Activated CD4-positive, alpha-beta T cell treated with anti-CD3 and anti-CD28 coated beads, Interleukin-2, amount 50 U/mL, for 1 hour (primary cell): Measurements from ENCODE around the gene OXTR.
"Not testable (repeated sequence)": the region's sequence is repeated elsewhere in the genome, so short reads cannot be mapped to it uniquely, and the experiment has no call there.

ENCODE experiments used
- DNase-seq: peaks from one replicate; pipeline ENCODE4 v3.0.0-alpha.2; 2020

OXTR gene

DNA sequence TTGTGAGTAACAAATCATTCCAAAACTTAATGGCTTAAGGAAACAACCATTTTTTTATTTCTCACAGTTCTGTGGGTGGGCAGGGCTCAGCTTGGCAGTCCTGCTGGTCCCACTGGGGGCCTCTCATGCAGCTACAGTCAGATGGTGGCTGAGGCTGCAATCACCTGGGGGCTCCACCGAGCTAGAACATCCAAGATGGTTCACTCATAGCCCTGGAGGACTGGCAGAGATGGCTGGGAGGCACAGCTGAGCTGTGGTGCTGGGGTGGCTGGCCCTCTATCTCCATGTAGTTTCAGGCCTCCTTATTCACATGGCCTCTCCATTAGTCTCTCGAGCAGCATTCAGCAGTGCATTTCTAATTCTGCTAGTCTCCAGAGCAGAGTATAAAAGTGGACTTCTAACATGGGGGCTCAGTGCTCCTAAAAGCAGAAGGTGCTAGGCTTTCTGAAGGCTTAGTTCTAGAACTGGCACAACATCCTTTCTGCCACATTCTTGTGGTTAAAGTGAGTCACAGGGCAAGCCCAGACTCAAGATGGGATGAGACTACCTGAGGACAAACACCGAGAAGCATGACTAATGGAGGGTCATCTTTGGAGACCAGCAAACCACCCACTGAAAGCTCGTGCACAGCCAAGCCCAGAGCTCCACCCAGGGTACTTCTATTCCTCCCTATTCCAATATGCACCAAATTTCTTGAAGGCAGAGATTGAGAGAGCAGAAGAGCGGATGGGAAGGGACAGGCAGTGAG is 29.5 kb downstream of the OXTR start:
- no peak for DNase-seq

DNA sequence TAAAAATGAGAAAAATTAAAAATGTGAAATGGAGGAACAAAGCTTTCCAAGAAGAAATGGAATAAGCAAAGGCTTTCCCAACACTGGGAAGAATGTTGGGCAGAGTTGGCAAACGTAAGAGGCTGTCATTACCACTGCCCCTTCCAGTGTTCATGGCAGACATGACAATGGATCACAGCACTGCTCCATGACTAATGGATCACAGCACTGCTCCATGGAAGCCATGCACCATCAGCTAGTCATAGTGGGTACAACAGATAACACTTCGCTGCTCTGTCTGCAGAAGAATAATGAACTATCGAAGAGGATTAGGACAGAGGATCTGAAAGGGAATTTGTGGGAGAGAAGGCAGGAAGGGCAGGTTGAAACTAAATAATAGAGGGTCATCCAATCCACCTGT is 30.8 kb downstream of the OXTR start:
- no peak for DNase-seq

GRCh38 chr3:8737823-8738222 is 31.6 kb downstream of the OXTR start:
- no peak for DNase-seq

DNA sequence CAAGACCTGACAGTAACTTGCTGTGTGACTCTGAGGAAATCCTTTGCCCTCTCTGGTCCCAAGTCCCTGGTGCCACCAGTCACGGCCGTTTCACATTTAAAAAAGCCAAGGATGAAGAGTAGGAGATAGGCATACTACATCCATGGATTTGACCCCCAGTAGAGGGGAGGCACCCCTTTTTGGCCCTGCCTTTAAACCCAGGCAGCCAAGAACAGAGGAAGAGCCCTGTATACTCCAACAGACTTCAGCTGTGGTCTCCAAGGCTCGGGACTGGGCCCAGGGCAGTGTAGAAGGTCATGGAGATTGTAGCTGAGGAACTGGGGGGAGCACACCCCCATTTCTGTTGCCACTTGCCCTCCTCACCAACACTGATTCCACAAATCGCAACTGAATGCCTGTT is 32.1 kb downstream of the OXTR start:
- DNase-seq = no peak

- DNase-seq = no peak
Observed at GRCh38 chr3:8736436-8736835, 33.0 kb downstream of the OXTR start.

DNA sequence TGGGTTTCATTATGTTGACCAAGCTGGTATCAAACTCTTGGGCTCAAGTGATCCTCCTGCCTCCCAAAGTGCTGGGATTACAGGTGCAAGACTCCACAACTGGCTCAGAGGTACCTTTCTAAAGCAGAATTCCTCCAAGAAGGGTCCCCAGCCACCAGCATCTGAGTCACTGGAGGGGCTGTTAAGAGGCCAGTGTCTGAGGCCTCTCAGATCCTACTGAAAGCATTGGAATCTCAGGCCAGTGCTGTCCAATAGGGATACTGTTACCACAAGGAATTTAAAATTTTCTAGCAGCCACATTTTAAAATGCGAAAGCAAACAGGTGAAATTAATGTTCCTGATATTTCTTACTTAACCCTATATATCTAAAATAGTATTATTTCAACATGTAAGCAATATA is 34.5 kb downstream of the OXTR start:
- no peak for DNase-seq

- DNase-seq = no peak
Observed at GRCh38 chr3:8734137-8734878, 35.1 kb downstream of the OXTR start.

DNA sequence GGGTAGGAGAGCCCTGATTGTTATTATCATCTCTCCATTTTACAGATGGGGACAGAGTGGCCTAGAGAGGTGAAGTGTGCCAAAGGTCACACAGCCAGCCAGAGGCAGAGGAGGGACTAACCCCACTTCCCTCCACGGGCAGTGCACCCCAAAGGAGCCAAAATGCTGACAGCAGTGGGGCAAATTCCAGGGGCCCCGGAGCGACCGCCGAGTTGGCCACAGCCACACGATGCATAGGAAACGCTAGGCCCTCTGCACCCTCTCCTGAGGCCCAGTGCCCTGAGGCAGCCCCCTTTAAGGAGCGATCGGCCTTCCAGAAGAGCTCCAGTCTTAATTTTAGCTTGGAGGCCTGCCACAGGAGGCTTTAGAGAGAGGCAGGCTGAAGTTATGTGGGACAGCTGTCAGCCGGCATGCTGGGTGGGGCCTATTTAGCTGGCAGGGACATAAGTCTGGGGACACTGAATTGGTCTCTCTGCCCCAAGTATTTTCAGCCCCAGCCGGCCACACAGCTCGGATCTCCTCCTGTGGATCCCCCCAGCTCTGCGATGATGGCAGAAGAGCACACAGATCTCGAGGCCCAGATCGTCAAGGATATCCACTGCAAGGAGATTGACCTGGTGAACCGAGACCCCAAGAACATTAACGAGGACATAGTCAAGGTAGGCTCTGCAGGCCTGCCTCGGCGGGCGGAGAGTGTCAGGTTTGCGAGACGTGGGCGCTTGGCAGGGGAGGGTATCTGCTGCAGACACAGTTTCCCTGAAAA is 35.9 kb downstream of the OXTR start, which contains the start of gene CAV3:
Gene CAV3, plus strand, starts transcription at position 471 of the 763 bp plus-strand sequence. Its CDS starts 75 bp downstream, at position 546.
- DNase-seq = no peak

DNA sequence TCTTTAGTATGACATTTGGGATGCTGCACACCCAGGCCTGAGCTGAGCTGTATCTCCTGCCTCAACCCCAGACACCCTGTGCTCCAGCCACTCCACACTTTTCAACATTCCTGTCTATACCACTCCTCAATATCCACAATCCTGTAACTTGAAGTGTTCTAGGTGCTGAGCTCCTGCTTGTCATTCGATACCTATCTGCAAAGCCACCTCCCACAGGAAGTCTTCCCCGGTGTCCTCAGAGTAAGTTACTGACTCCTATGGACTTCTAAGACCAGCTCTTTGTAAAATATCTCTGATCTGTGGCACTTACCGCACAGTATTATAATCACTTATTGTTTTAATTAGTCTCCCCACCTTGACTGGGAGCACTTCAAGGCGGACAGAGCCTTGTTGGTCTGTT is 37.0 kb downstream of the OXTR start:
- no peak for DNase-seq

DNA sequence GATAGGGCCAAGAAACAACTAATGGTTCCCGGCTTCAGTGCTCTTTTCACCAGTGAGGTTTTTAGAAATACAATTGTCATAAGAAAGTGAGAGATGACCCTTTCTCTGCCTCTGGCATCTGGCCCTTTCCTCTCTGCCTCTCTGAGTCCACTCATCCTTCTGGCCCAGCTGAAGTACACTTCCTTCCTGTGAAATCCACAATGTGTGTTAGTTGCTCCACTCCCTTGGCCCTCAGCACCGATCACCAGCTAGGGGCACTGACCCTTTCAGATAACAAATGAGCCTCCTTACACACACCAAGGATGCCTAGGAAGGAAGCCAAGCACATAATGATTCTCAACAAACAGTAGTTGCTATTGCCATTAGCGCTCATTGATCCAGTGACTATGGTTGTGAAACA is 38.8 kb downstream of the OXTR start:
- DNase-seq = no peak

GRCh38 chr3:8729479-8729878 is 39.9 kb downstream of the OXTR start:
- no peak for DNase-seq

DNA sequence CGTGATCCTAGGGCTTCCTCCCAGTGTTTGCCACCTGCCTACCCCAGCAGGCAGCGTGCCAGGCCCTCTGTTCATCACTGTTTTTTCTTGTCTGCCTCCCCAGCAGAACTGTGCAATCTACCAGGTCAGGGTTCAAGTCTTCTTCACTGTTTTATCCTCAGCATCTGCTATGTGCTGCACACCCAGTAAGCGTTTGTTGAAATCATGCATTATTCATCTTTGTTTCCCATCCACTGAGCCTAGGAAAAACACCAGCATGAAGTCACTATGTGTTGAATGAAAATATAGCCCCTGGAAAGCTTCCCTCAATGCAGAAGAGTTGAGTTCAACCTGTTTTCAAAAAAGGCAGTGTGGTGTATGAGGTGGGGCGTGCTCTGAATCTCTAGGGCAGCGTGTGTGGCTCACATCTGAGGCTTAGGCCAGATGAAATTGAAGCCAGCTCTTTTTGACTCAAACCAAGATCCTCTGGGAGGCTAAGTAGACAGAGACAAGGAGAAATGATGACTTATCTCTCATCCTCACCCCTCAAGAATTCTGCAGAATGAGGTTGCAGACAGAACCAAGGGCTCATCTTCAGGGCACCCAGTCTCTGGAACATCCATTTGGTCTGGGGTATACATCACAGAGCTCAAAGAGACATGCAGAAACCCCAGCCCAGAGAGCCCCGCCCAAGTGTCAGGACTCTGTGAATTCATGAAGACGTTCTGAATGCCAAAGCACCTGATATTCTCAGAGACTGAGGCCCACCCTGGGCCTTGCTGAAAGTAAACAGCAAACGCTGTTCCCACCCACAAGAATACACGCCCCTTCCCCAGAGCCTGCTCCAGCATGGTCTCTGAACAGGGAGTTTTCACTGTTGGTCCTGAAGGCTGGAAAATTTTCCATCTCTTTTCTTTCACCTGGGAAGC is 41.6 kb downstream of the OXTR start:
- no peak for DNase-seq

DNA sequence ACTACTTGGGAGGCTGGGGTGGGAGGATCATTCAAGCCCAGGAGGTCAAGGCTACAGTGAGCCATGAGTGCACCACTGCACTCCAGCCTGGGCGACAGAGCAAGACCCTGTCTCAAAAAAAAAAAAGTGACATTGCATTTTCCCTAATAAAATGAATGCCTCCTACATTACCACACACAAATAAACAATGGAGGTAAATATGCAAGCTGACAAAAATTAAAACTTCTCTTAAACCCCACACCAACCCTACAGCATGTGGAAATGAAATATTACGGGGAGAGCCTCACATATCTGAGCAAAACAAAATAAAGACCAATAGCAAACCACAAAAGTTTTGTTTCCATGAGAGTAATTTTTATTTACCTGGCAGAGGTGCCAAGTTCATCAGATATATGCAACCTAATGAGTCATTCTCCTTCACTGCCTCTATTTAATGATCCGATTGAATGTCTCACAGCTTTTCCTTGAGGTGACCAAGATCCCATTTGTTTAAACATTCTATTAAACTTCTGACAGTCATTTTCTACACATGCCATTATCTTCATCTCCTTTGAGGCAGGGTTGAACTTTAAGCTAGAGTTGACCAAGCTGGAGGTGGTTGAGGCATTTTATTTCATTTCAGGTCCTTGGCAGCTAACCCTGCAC is 45.2 kb downstream of the OXTR start:
- DNase-seq = no peak

- DNase-seq = no peak
Observed at GRCh38 chr3:8723612-8724011, 45.8 kb downstream of the OXTR start.

- DNase-seq = no peak
Observed at GRCh38 chr3:8722808-8723207, 46.6 kb downstream of the OXTR start.

DNA sequence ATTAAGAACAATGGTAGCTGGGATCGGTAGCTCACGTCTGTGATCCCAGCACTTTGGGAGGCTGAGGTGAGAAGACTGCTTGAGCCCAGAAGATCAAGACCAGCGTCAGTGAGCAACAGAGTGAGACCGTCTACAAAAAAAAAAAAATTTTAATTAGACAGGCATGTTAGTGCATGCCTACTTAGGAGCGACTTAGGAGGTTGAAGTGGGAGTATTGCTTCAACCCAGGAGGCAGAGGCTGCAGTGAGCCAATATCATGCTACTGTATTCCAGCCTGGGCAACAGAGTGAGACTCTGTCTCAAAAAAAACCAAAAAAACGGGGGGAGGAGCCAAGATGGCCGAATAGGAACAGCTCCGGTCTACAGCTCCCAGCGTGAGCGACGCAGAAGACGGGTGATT is 53.7 kb downstream of the OXTR start:
- not testable (repeated sequence) for DNase-seq

DNA sequence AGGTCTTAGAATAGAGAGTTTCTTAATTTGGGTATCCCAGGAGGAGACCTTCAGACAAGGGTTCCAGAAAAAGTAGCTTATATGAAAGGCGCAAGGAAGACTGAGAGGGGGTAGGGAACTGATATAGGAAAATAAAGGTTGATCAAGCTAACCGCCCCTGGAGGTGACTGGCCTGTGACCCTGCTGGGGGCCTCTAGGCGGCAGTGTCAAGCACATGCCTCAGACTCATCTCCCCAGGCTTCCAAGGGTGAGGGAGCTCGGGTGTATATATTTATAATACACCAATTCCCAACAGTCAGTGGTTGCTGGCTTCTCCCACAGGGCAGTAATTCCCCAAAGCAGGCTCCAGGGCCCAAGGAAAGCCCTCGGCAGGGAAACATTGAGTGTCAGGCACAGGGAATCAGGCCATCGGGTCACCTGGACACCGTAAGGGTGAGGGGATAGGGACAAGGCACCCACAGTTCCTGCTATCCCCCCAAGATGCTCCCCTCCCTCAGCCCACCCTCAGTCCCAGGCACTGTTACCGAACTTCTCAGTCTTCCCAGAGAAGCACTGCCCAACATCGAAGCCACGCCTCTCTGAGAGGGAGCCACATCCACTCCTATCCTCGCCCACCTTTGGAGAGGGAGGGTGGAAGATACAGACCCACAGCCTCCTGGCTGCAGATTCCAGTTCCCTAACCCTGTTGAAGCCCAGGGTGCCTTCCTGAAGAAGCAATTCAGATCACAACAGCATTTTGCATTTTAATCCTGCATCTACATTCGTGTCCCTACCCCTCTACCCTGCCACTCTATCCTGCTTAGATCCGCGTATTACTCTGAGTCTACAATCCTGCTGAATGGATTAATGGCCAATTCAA is 55.3 kb downstream of the OXTR start:
- no peak for DNase-seq

- no peak for DNase-seq
Observed at GRCh38 chr3:8712908-8713255, 56.5 kb downstream of the OXTR start.

- no peak for DNase-seq
Observed at GRCh38 chr3:8712045-8712907, 57.1 kb downstream of the OXTR start.
